Measurements from ENCODE around the gene ERVW-1. TPM values are rescaled to one million over a fixed set of nuclear protein-coding genes. Genes with fewer than 3 reads are reported as not detected.

ERVW-1 gene
- total RNA-seq, 1 experiment from 2014 or later: not detected

- Histone ChIP-seq H3K27me3 (replicated peaks) (no peaks in the 10 kb centered on the region), H3K9me3 (replicated peaks) (no peaks in the 10 kb centered on the region), H3K4me3 (no peak overlapping the region), H3K36me3 (no peaks in the 10 kb centered on the region), H3K4me1 (replicated peaks) (no peaks in the 10 kb centered on the region), H3K27ac (no peak overlapping the region)
- DNase-seq (ENCODE audit: low read depth in 1 of 2, low spot score in 2 of 2): no peak
These were observed 44.7 kb downstream of the ERVW-1 start for GRCh38 chr7:92433019-92433418.

- no peaks in the 10 kb centered on the region for H3K36me3 ChIP-seq
- H3K9me3 ChIP-seq (replicated peaks): no peaks in the 10 kb centered on the region
- no peaks in the 10 kb centered on the region for H3K27me3 ChIP-seq (replicated peaks)
- no peak for DNase-seq (ENCODE audit: low read depth in 1 of 2, low spot score in 2 of 2)
- no peak overlapping the region for H3K4me3 ChIP-seq
- H3K4me1 ChIP-seq (replicated peaks): no peaks in the 10 kb centered on the region
- H3K27ac ChIP-seq: no peak overlapping the region
These were observed 45.3 kb downstream of the ERVW-1 start for GRCh38 chr7:92432299-92432946.

- Histone ChIP-seq H3K27me3 (replicated peaks) (no peaks in the 10 kb centered on the region), H3K36me3 (no peaks in the 10 kb centered on the region), H3K9me3 (replicated peaks) (no peaks in the 10 kb centered on the region), H3K4me3 (no peak overlapping the region), H3K4me1 (replicated peaks) (peaks cover 11% of the 10 kb centered on the region), H3K27ac (no peak overlapping the region)
- no peak for DNase-seq (ENCODE audit: low read depth in 1 of 2, low spot score in 2 of 2)
These were observed 50.6 kb downstream of the ERVW-1 start for GRCh38 chr7:92427193-92427592.

- H3K9me3 ChIP-seq (replicated peaks): no peaks in the 10 kb centered on the region
- H3K27me3 ChIP-seq (replicated peaks): no peaks in the 10 kb centered on the region
- no peak overlapping the region for H3K27ac ChIP-seq
- H3K36me3 ChIP-seq: no peaks in the 10 kb centered on the region
- peaks cover 11% of the 10 kb centered on the region for H3K4me1 ChIP-seq (replicated peaks)
- H3K4me3 ChIP-seq: no peak overlapping the region
- no peak for DNase-seq (ENCODE audit: low read depth in 1 of 2, low spot score in 2 of 2)
These were observed 52.3 kb downstream of the ERVW-1 start for GRCh38 chr7:92425311-92425947.

- DNase-seq (ENCODE audit: low read depth in 1 of 2, low spot score in 2 of 2): no peak
- Histone ChIP-seq H3K9me3 (replicated peaks) (no peaks in the 10 kb centered on the region), H3K36me3 (no peaks in the 10 kb centered on the region), H3K27me3 (replicated peaks) (no peaks in the 10 kb centered on the region), H3K4me1 (replicated peaks) (peaks cover 11% of the 10 kb centered on the region), H3K27ac (no peak overlapping the region), H3K4me3 (no peak overlapping the region)
These were observed 54.0 kb downstream of the ERVW-1 start for GRCh38 chr7:92423710-92424131.

- Histone ChIP-seq H3K9me3 (replicated peaks) (no peaks in the 10 kb centered on the region), H3K4me1 (replicated peaks) (peaks cover 11% of the 10 kb centered on the region), H3K4me3 (no peak overlapping the region), H3K36me3 (no peaks in the 10 kb centered on the region), H3K27me3 (replicated peaks) (no peaks in the 10 kb centered on the region), H3K27ac (no peak overlapping the region)
- DNase-seq (ENCODE audit: low read depth in 1 of 2, low spot score in 2 of 2): no peak
These were observed 54.8 kb downstream of the ERVW-1 start for GRCh38 chr7:92422926-92423325.

GRCh38 chr7:92421676-92422435 is 55.9 kb downstream of the ERVW-1 start:
- Histone ChIP-seq H3K27me3 (replicated peaks) (no peaks in the 10 kb centered on the region), H3K9me3 (replicated peaks) (no peaks in the 10 kb centered on the region)
- no peak for DNase-seq (ENCODE audit: low read depth in 1 of 2, low spot score in 2 of 2)

More at GRCh38 chr7:92421676-92422435, 55.9 kb downstream of the ERVW-1 start:
- no peaks in the 10 kb centered on the region for H3K36me3 ChIP-seq
- peaks cover 11% of the 10 kb centered on the region for H3K4me1 ChIP-seq (replicated peaks)
- H3K27ac ChIP-seq: no peak overlapping the region
- no peak overlapping the region for H3K4me3 ChIP-seq

Other genes starting within 250 kb of the ERVW-1 start
- gene KRIT1, start 232.0 kb downstream of the ERVW-1 start, total RNA-seq (2014; rRNA removed; shearing (Covaris generic)): 35.0 and 42.0 TPM in 2 replicates
- 34.7 and 45.6 TPM in 2 replicates for gene ANKIB1, start 232.0 kb downstream of the ERVW-1 start, total RNA-seq (2014; rRNA removed; shearing (Covaris generic))
- 8.1 and 14.6 TPM in 2 replicates for gene GATAD1, start 30.5 kb downstream of the ERVW-1 start, total RNA-seq (2014; rRNA removed; shearing (Covaris generic))
- 9.8 and 10.8 TPM in 2 replicates for gene PEX1, start 50.6 kb upstream of the ERVW-1 start, total RNA-seq (2014; rRNA removed; shearing (Covaris generic))
- 8.1 and 13.2 TPM in 2 replicates for gene RBM48, start 50.8 kb upstream of the ERVW-1 start, total RNA-seq (2014; rRNA removed; shearing (Covaris generic))
- gene FAM133B, start 112.4 kb upstream of the ERVW-1 start, total RNA-seq (2014; rRNA removed; shearing (Covaris generic)): 26.9 and 34.0 TPM in 2 replicates